Mesendoderm (in vitro differentiated cells): ENCODE data around the gene MYL12B.

ENCODE experiments used
- DNase-seq: peaks from one replicate; pipeline ENCODE4 v3.0.0; 2013
- H2AK5ac ChIP-seq: 2 replicates; pipeline ENCODE4 v1.6.1; 2013; ENCODE audit warnings: low read length, inconsistent platforms
- H2BK120ac ChIP-seq: 2 replicates; pipeline ENCODE4 v1.6.1; 2013; ENCODE audit warnings: low read depth, mild to moderate bottlenecking, low read length, moderate library complexity, mixed read lengths
- H2BK15ac ChIP-seq: replicated peaks from 2 replicates; pipeline ENCODE4 v1.6.1; 2013; ENCODE audit warnings: low read depth, mild to moderate bottlenecking, moderate library complexity
- H2BK5ac ChIP-seq: 2 replicates; pipeline ENCODE4 v1.6.1; 2013; ENCODE audit warnings: low read length, inconsistent platforms
- H3K18ac ChIP-seq: 2 replicates; pipeline ENCODE4 v1.6.1; 2013; ENCODE audit warnings: mild to moderate bottlenecking, low read length, mixed read lengths
- H3K23ac ChIP-seq: one replicate; pipeline ENCODE4 v1.6.1; 2013; ENCODE audit warnings: low read length
- H3K27ac ChIP-seq: 2 replicates; pipeline ENCODE4 v1.5.1; 2013; ENCODE audit warnings: low read depth, mild to moderate bottlenecking, inconsistent platforms, low read length, moderate library complexity
- H3K27me3 ChIP-seq: 2 replicates; pipeline ENCODE4 v1.6.1; 2013; ENCODE audit warnings: low read length, control low read depth, mild to moderate bottlenecking, inconsistent platforms; ENCODE audit not compliant: insufficient read depth, poor library complexity
- H3K36me3 ChIP-seq: 2 replicates; pipeline ENCODE4 v1.6.1; 2013; ENCODE audit warnings: low read length, inconsistent platforms; ENCODE audit not compliant: control insufficient read depth, insufficient read depth
- H3K4ac ChIP-seq: one replicate; pipeline ENCODE4 v1.6.1; 2013; ENCODE audit warnings: low read depth, mild to moderate bottlenecking, low read length, moderate library complexity
- H3K4me1 ChIP-seq: 2 replicates; pipeline ENCODE4 v1.6.1; 2013; ENCODE audit warnings: low read depth, low read length, inconsistent platforms; ENCODE audit not compliant: control insufficient read depth
- H3K4me2 ChIP-seq: 2 replicates; pipeline ENCODE4 v1.6.1; 2013; ENCODE audit warnings: low read length
- H3K4me3 ChIP-seq: 2 replicates; pipeline ENCODE4 v1.5.1; 2013; ENCODE audit warnings: mild to moderate bottlenecking, low read length
- H3K56ac ChIP-seq: one replicate; pipeline ENCODE4 v1.6.1; 2013; ENCODE audit warnings: low read length
- H3K79me1 ChIP-seq: 2 replicates; pipeline ENCODE4 v1.6.1; 2013; ENCODE audit warnings: low read length, inconsistent platforms
- H3K79me2 ChIP-seq: 2 replicates; pipeline ENCODE4 v1.6.1; 2013; ENCODE audit warnings: mild to moderate bottlenecking, low read length; ENCODE audit not compliant: control insufficient read depth, insufficient read depth
- H3K9ac ChIP-seq: 2 replicates; pipeline ENCODE4 v1.6.1; 2013; ENCODE audit warnings: low read length, inconsistent platforms
- H4K5ac ChIP-seq: one replicate; pipeline ENCODE4 v1.6.1; 2013; ENCODE audit warnings: low read length
- H4K8ac ChIP-seq: one replicate; pipeline ENCODE4 v1.6.1; 2013; ENCODE audit warnings: low read depth, mild to moderate bottlenecking, control low read depth, low read length, moderate library complexity
- WGBS: extraction: QIAGEN DNeasy Blood & Tissue Kit; methylation state at CpG from one replicate; pipeline ENCODE4 v1.1.7; 2013; ENCODE audit warnings: low lambda C conversion rate, missing lambda C conversion rate; ENCODE audit not compliant: insufficient coverage; ENCODE audit errors: extremely low coverage; 5-methylcytosine and 5-hydroxymethylcytosine counted together

Gene MYL12B

GRCh38 chr18:3251963-3252277, 10.0 kb upstream of the MYL12B start:
- peaks cover 2% of the 10 kb centered on the region for H3K4me1 ChIP-seq
- peaks cover 3% of the 10 kb centered on the region for H3K36me3 ChIP-seq
- no peak overlapping the region for H2BK5ac ChIP-seq
- H3K4ac ChIP-seq, result no peak overlapping the region
- no peak overlapping the region for H4K8ac ChIP-seq
- WGBS, result no CpG with 5 or more reads among the region's 3 CpGs
- H3K4me3 ChIP-seq, result no peak overlapping the region
- H3K4me2 ChIP-seq, result no peak overlapping the region
- H3K18ac ChIP-seq, result no peak overlapping the region
- no peak overlapping the region for H2BK15ac ChIP-seq
- H3K23ac ChIP-seq, result no peak overlapping the region
- DNase-seq, result no peak
- no peak overlapping the region for H4K5ac ChIP-seq
- H2AK5ac ChIP-seq, result no peak overlapping the region
- no peak overlapping the region for H3K27ac ChIP-seq
- no peaks in the 10 kb centered on the region for H3K27me3 ChIP-seq
- H3K79me2 ChIP-seq, result peaks cover 41% of the 10 kb centered on the region
- H3K79me1 ChIP-seq, result peaks cover 3% of the 10 kb centered on the region
- H3K9ac ChIP-seq, result no peak overlapping the region
- H2BK120ac ChIP-seq, result no peak overlapping the region
- no peak overlapping the region for H3K56ac ChIP-seq

- Histone ChIP-seq H2BK15ac (no peak overlapping the region), H2AK5ac (no peak overlapping the region), H3K23ac (no peak overlapping the region), H2BK120ac (no peak overlapping the region), H3K9ac (no peak overlapping the region), H3K79me2 (peaks cover 39% of the 10 kb centered on the region), H3K4me3 (no peak overlapping the region), H3K18ac (no peak overlapping the region), H4K5ac (no peak overlapping the region), H3K4ac (no peak overlapping the region), H3K27me3 (no peaks in the 10 kb centered on the region), H3K4me1 (peaks cover 2% of the 10 kb centered on the region), H3K56ac (no peak overlapping the region), H3K36me3 (peaks cover 3% of the 10 kb centered on the region), H3K79me1 (peaks cover 3% of the 10 kb centered on the region), H3K4me2 (no peak overlapping the region), H2BK5ac (no peak overlapping the region), H4K8ac (no peak overlapping the region), H3K27ac (no peak overlapping the region)
- DNase-seq, result no peak
- whole genome bisulfite sequencing, result no CpG with 5 or more reads among the region's 1 CpG
These were observed 9.1 kb upstream of the MYL12B start for GRCh38 chr18:3252843-3253242.

- WGBS, result no CpG with 5 or more reads among the region's 4 CpGs
- Histone ChIP-seq H3K4ac (no peak overlapping the region), H3K9ac (no peak overlapping the region), H3K56ac (no peak overlapping the region), H3K79me2 (peaks cover 21% of the 10 kb centered on the region), H2BK120ac (no peak overlapping the region), H3K23ac (no peak overlapping the region), H3K18ac (no peak overlapping the region), H3K4me1 (no peaks in the 10 kb centered on the region), H3K4me2 (no peak overlapping the region), H3K79me1 (peaks cover 3% of the 10 kb centered on the region), H3K27me3 (no peaks in the 10 kb centered on the region), H3K36me3 (peaks cover 3% of the 10 kb centered on the region), H2BK5ac (no peak overlapping the region), H3K4me3 (no peak overlapping the region), H2BK15ac (no peak overlapping the region), H4K8ac (no peak overlapping the region), H4K5ac (no peak overlapping the region), H3K27ac (no peak overlapping the region), H2AK5ac (no peak overlapping the region)
- no peak for DNase-seq
These were observed 7.2 kb upstream of the MYL12B start for GRCh38 chr18:3254725-3255124.

- WGBS, result no CpG with 5 or more reads among the region's 5 CpGs
- H3K56ac ChIP-seq, result no peak overlapping the region
- H3K36me3 ChIP-seq, result peaks cover 3% of the 10 kb centered on the region
- no peak overlapping the region for H3K23ac ChIP-seq
- peaks cover 12% of the 10 kb centered on the region for H3K79me2 ChIP-seq
- no peak overlapping the region for H2BK15ac ChIP-seq
- H3K4ac ChIP-seq, result no peak overlapping the region
- DNase-seq, result no peak
- H4K5ac ChIP-seq, result no peak overlapping the region
- H3K9ac ChIP-seq, result no peak overlapping the region
- no peak overlapping the region for H2BK120ac ChIP-seq
- no peak overlapping the region for H3K4me2 ChIP-seq
- no peak overlapping the region for H4K8ac ChIP-seq
- H3K18ac ChIP-seq, result no peak overlapping the region
- no peak overlapping the region for H3K4me3 ChIP-seq
- peaks cover under 1% of the 10 kb centered on the region for H3K4me1 ChIP-seq
- no peaks in the 10 kb centered on the region for H3K27me3 ChIP-seq
- no peak overlapping the region for H2AK5ac ChIP-seq
- no peak overlapping the region for H3K27ac ChIP-seq
- peaks cover 3% of the 10 kb centered on the region for H3K79me1 ChIP-seq
- no peak overlapping the region for H2BK5ac ChIP-seq
These were observed 6.2 kb upstream of the MYL12B start for GRCh38 chr18:3255611-3256165.

- peak; percentile 42 for DNase-seq
- peak overlapping the region; percentile 49 for H3K27ac ChIP-seq
- peaks cover 6% of the 10 kb centered on the region for H3K79me2 ChIP-seq
- no peak overlapping the region for H3K56ac ChIP-seq
- H3K4me1 ChIP-seq, result peaks cover 3% of the 10 kb centered on the region
- H3K27me3 ChIP-seq, result no peaks in the 10 kb centered on the region
- no peak overlapping the region for H2AK5ac ChIP-seq
- H2BK15ac ChIP-seq, result no peak overlapping the region
- H3K4ac ChIP-seq, result no peak overlapping the region
- no peak overlapping the region for H3K9ac ChIP-seq
- H4K8ac ChIP-seq, result no peak overlapping the region
- no peak overlapping the region for H2BK5ac ChIP-seq
- no peak overlapping the region for H3K4me3 ChIP-seq
- H3K23ac ChIP-seq, result no peak overlapping the region
- no peak overlapping the region for H3K4me2 ChIP-seq
- peaks cover 3% of the 10 kb centered on the region for H3K36me3 ChIP-seq
- no peak overlapping the region for H3K18ac ChIP-seq
- WGBS, result no CpG with 5 or more reads among the region's 5 CpGs
- no peak overlapping the region for H4K5ac ChIP-seq
- H2BK120ac ChIP-seq, result no peak overlapping the region
- H3K79me1 ChIP-seq, result peaks cover 1% of the 10 kb centered on the region
These were observed 5.0 kb upstream of the MYL12B start for GRCh38 chr18:3256693-3257626.
